ENCODE measurements around the gene CASP1. TPM values are rescaled to one million over a fixed set of nuclear protein-coding genes. Genes with fewer than 3 reads are reported as not detected.

The CASP1 gene
- total RNA-seq, 6 donors from 2014 or later, result 25.1 to 122 (median 41.7) TPM

DNA sequence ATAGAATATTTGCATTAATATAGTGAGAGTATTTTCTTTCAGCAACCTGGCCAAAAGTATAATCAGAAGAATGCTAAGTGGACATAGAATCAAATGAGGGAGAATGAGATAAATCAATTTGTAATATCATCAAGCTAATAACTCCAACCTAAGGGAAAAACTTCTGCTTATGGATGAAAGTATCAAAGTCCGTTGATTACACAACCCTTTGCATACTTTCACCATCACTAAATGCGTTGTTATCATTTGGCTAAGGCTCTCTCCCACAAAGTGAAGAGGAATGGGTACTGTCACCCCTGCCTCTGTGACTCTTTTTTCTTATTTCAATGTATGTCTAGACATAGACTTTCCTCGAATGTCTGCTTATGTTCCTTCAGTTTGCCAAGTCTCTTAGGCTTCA lies 50.1 kb downstream of the CASP1 start:
- no peak overlapping the region for H3K4me3 ChIP-seq
- no peak for ATAC-seq (ENCODE audit: low FRiP score in 2 of 2)
- H3K4me1 ChIP-seq, result no peaks in the 10 kb centered on the region
- no peak for DNase-seq
- peaks cover 0 to 7% (median 0%) of the 10 kb centered on the region in 4 donors for H3K9me3 ChIP-seq
- WGBS, 2 donors, result 83 to 84% methylated on average over 3 of the region's 3 CpGs
- TF ChIP-seq EP300 (IDR thresholded peaks at IDR 0.05) (no peak), POLR2A (IDR thresholded peaks at IDR 0.05) (no peak), POLR2AphosphoS5 (IDR thresholded peaks at IDR 0.05) (no peak)
- TF ChIP-seq, protein P1, sequence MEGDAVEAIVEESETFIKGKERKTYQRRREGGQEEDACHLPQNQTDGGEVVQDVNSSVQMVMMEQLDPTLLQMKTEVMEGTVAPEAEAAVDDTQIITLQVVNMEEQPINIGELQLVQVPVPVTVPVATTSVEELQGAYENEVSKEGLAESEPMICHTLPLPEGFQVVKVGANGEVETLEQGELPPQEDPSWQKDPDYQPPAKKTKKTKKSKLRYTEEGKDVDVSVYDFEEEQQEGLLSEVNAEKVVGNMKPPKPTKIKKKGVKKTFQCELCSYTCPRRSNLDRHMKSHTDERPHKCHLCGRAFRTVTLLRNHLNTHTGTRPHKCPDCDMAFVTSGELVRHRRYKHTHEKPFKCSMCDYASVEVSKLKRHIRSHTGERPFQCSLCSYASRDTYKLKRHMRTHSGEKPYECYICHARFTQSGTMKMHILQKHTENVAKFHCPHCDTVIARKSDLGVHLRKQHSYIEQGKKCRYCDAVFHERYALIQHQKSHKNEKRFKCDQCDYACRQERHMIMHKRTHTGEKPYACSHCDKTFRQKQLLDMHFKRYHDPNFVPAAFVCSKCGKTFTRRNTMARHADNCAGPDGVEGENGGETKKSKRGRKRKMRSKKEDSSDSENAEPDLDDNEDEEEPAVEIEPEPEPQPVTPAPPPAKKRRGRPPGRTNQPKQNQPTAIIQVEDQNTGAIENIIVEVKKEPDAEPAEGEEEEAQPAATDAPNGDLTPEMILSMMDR (IDR thresholded peaks at IDR 0.05), result no peak
- H3K27ac ChIP-seq, result no peak overlapping the region
- H3K36me3 ChIP-seq, result no peaks in the 10 kb centered on the region
- no peaks in the 10 kb centered on the region for H3K27me3 ChIP-seq

DNA sequence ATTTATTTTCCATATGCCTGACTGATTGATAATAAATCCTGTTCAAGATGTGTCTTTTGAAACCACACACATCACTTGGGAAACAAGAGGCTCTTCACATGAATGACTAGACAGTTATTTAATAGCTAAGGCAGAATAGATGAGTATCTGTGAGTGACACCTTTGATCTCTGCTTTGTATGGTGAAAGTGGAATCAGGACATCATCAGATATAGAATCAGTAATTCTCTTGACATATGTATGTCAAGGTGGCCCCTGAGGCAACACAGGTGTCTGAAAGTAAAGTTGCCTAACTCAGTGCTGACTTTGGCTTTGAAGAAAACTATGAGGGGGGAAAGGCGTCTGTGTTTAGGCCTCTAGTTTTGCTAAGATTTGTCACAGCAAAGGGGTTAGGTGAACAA lies 55.1 kb downstream of the CASP1 start:
- Histone ChIP-seq H3K4me3 (no peak overlapping the region), H3K27me3 (no peaks in the 10 kb centered on the region), H3K27ac (no peak overlapping the region), H3K4me1 (no peaks in the 10 kb centered on the region), H3K36me3 (no peaks in the 10 kb centered on the region), H3K9me3 (no peaks in the 10 kb centered on the region)
- no peak for DNase-seq
- no peak for ATAC-seq (ENCODE audit: low FRiP score in 2 of 2)
- 96 to 100% methylated on average over 1 of the region's 1 CpG for WGBS, 2 donors
- TF ChIP-seq, protein P1 (IDR thresholded peaks at IDR 0.05), result no peak
- TF ChIP-seq EP300 (IDR thresholded peaks at IDR 0.05) (no peak), POLR2A (IDR thresholded peaks at IDR 0.05) (no peak), POLR2AphosphoS5 (IDR thresholded peaks at IDR 0.05) (no peak)

Other genes with a start within 250 kb of the CASP1 start
- 1 to 10 TPM in 5 of 6 donors, under 1 TPM in 1; 0.91 to 9.5 (median 1.4) TPM for gene CASP12, start 136.7 kb downstream of the CASP1 start, total RNA-seq
- gene CASP4, start 66.6 kb downstream of the CASP1 start, total RNA-seq, result 100 to 1,000 TPM in 4 of 6 donors, 10 to 100 TPM in 2; 86.7 to 157 (median 104) TPM
- gene CASP5, start 12.0 kb downstream of the CASP1 start, total RNA-seq, result 1 to 10 TPM in 4 of 6 donors, not detected in 2; 1.0 to 4.1 (median 3.2) TPM
- gene CARD16, start 10.2 kb upstream of the CASP1 start, total RNA-seq, result 10 to 100 TPM in 5 of 6 donors, 1 to 10 TPM in 1; 5.2 to 79.3 (median 17.3) TPM
- not detected for gene CARD18, start 104.6 kb upstream of the CASP1 start, total RNA-seq

All from upper lobe of left lung (tissue), 6 donors.